Cardiac fibroblast (primary cell): ENCODE measurements around the gene TTBK1.

Experiments
- DNase-seq, 2 donors: peaks; one replicate each; pipeline versions ENCODE4 v3.0.0 to v3.0.0-alpha.2; 2010; ENCODE audit warnings: low read depth in 2 of 2
- H3K4me3 ChIP-seq, 2 donors: replicated peaks in 1 of 2; 1 replicate in 1 of 2; 2 replicates in 1 of 2; pipeline ENCODE4 v1.5.1; 2011; ENCODE audit warnings: low read depth in 2 of 2, low read length in 2 of 2, mild to moderate bottlenecking in 2 of 2, moderate library complexity in 1 of 2
- CTCF ChIP-seq: IDR thresholded peaks from one replicate; pipeline ENCODE4 v1.5.1; 2011; ENCODE audit warnings: low read depth, mild to moderate bottlenecking, low read length, inconsistent platforms

TTBK1 gene

GRCh38 chr6:43203029-43203717 is 40.1 kb upstream of the TTBK1 start:
- no peak overlapping the region for H3K4me3 ChIP-seq
- DNase-seq = no peak
- TF ChIP-seq CTCF = no peak

- no peak for TF ChIP-seq CTCF
- no peak overlapping the region for H3K4me3 ChIP-seq
- DNase-seq = no peak
These were observed 39.6 kb upstream of the TTBK1 start for GRCh38 chr6:43203718-43204095.

GRCh38 chr6:43204271-43205105 is 38.8 kb upstream of the TTBK1 start:
- no peak for TF ChIP-seq CTCF
- DNase-seq = no peak
- no peak overlapping the region for H3K4me3 ChIP-seq

- no peak for TF ChIP-seq CTCF
- H3K4me3 ChIP-seq = no peak overlapping the region
- DNase-seq = no peak
These were observed 37.4 kb upstream of the TTBK1 start for GRCh38 chr6:43205849-43206248.

- TF ChIP-seq CTCF = no peak
- no peak for DNase-seq
These were observed 36.0 kb upstream of the TTBK1 start for GRCh38 chr6:43207286-43207685.

GRCh38 chr6:43211955-43212354 is 31.3 kb upstream of the TTBK1 start:
- H3K4me3 ChIP-seq = no peak overlapping the region
- DNase-seq = no peak
- TF ChIP-seq CTCF = no peak

More at GRCh38 chr6:43207286-43207685, 36.0 kb upstream of the TTBK1 start:
- no peak overlapping the region for H3K4me3 ChIP-seq
